Activated CD4-positive, CD25-positive, alpha-beta regulatory T cell treated with anti-CD3 and anti-CD28 coated beads, Interleukin-2, amount 50 U/mL, for 72 hours (primary cell): ENCODE measurements around the gene BIK.
A peak's percentile ranks its signal among the peaks of the same experiment; 100 is the strongest.
"Not testable (repeated sequence)": the region's sequence is repeated elsewhere in the genome, so short reads cannot be mapped to it uniquely, and the experiment has no call there.

Experiments
- DNase-seq: peaks from one replicate; pipeline ENCODE4 v3.0.0; 2021

Gene BIK

DNA sequence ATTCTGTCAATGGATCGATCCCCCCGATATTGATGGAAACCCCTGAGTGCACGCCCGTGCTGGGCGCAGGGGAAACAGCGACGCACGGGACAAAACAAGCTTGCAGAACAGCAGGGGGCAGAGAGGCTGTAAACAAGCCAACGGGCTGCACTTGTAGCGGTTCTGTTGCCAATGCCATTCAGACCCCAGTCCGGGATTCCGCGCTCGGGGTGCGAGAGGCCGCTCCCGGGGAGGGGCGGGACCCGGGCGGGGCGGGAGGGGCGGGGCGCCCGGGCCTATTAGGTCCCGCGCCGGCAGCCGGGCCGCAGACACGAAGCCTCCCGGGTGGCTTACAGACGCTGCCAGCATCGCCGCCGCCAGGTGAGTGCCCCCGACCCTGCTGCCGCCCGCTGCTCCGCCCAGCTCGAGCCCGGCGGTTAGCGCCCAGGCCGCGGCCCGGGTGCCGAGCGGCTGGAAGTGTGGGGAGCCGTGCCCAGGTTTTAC lies at the start of gene BIK:
Gene BIK, plus strand, starts transcription at position 307 of the 483 bp plus-strand sequence. CDS start 13,273 bp downstream, outside the sequence.
- DNase-seq = peak; percentile 40

- DNase-seq = no peak
These were observed 44.4 kb upstream of the BIK start for GRCh38 chr22:43066134-43066533.

DNA sequence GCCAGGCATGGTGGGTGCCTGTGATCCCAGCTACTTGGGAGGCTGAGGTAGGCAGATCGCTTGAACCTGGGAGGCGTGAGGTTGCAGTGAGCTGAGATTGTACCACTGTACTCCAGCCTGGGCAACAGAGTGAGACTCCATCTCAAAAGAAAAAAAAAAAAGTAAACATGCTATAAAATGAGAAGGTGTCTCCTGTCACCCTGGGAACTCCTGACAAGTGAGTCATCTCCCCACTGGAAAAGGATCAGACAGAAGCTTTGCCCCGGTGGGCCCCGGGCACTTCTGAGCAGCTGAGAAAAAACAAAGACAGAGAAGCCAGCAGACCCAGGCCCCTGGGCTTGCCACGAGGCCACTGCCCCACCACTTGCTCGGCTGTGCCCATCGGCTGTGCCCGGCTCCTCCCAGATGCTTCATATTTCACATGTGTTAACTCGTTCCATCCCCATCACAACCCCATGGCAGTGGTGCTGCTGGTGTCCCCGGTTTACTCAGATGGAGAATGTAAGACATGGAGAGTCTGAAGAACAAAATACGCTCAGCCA lies 43.6 kb upstream of the BIK start:
- no peak for DNase-seq

- no peak for DNase-seq
These were observed 33.3 kb upstream of the BIK start for GRCh38 chr22:43077121-43077877.

- DNase-seq = no peak
These were observed 32.0 kb upstream of the BIK start for GRCh38 chr22:43078522-43078921.

GRCh38 chr22:43079742-43080141 lies 30.8 kb upstream of the BIK start:
- no peak for DNase-seq

GRCh38 chr22:43080616-43081015 lies 29.9 kb upstream of the BIK start:
- no peak for DNase-seq

DNA sequence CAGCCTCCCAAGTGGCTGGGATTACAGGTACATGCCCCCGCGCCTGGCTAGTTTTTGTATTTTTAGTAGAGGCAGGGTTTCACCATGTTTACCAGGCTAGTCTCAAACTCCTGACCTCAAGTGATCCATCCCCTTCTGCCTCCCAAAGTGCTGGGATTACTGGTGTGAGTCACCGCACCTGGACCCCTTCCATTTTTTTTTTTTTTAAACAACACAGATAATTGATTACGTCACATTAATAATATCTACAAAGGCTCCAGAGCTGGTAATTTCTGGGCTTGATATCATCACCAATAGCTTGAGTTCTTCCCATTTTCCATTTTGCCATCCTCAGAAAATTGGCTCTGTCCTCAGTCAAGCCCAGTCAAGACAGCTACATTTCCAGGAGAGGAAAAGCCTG lies 28.6 kb upstream of the BIK start:
- DNase-seq = no peak

DNA sequence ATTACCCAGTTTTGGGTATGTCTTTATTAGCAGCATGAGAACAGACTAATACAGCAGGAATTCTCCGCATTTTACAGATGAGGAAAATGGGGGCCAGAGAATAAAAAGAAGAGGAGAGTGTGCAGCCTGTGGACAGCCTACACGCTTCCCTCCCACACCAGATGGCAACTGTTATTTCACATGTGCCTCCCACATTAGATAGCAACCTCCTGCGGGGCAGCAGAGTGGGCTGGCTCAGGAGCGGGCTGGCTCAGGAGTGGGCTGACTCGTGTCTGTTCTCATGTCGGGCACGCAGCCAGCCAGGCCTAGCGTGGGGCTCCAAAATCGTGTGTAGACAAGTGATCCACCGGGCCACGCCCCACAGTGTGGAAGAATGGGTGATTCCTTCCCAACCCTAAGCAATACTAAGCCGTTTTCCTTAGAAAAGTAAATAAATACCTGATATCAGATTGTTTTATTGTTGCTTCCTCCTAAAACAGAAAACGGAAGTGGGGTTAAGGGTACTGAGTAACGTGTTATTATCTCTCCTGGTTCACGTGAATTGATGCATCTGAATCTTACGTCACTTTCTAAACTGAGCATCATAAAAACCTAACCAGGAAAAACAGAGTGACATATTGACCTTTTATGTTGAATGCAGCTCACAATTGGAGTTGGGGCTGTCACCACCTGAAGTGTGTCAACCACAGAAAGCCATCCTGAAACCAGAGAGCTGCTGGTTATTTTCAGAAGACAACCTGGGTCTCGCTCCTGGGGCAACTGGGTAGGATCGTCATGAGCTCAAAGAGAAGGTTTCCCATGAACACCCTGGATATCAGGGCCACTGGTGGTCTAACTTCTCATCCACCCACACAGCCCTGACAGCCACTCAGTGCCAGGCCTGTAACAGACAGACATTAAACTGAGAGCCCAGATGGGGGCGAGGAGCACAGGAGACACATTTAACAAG lies 24.6 kb upstream of the BIK start:
- DNase-seq = no peak

GRCh38 chr22:43088627-43088983 lies 21.9 kb upstream of the BIK start:
- DNase-seq = peak; percentile 33

- peak; percentile 92 for DNase-seq
These were observed 21.4 kb upstream of the BIK start, which contains the start of gene TTLL1 for GRCh38 chr22:43088984-43089717. Gene TTLL1 (minus strand): TSS chr22:43089391. CDS start chr22:43075586, 13,805 bp downstream.

DNA sequence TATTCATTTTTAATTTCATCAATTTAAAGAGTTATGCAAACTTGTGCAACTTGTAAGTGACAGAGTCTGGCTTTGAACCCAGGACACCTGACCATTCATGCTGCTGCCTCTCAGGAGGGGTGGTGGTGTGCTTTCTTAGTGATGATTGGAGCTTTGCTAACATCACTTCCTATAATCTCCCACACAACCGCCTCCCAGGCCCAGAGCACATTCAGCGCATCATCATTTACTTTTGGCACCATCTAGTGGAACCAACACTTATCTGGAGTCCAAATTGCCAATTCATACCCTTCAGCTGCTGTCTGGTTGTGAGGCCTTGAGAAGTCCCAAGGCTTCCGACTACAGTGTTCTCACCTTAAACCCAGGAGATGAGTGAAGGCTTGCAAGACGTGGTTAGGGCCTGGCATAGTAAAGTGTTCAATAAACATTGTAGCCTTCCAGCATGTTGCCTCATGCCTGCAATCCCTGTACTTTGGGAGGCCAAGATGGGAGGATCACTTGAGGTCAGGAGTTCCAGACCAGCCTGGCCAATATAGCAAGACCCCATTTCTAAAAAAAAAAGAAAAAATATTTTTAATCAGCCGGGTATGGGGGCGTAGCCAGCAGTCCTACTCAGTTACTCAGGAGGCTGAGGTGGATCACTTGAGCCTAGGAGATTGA lies 20.3 kb upstream of the BIK start:
- no peak for DNase-seq

GRCh38 chr22:43092085-43092484 lies 18.5 kb upstream of the BIK start:
- no peak for DNase-seq

- DNase-seq = no peak
These were observed 16.5 kb upstream of the BIK start for GRCh38 chr22:43094085-43094484.

GRCh38 chr22:43094551-43094950 lies 16.0 kb upstream of the BIK start:
- DNase-seq = no peak

DNA sequence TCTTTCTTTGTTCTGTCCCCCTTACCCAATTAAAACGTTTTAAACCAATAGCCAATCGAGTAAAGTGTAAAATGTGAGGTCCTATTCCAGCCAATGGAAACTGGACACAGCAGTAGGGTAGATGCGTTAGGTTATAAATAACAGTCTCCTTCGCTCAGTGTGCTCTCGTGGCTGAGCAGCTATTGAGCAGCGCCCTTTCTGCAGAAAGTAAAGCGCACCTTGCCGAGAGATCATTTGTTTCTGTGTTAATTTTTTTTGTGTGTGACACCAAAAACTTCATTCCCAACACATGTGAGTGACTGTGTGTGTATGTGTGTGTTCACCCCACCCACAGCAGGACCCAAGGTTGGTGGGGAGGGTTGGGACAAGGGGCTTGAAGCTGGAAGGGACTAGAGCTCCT lies 14.1 kb upstream of the BIK start:
- DNase-seq = no peak

- DNase-seq = no peak
These were observed 12.2 kb upstream of the BIK start for GRCh38 chr22:43098356-43098755.

GRCh38 chr22:43099095-43099494 lies 11.5 kb upstream of the BIK start:
- DNase-seq = no peak

DNA sequence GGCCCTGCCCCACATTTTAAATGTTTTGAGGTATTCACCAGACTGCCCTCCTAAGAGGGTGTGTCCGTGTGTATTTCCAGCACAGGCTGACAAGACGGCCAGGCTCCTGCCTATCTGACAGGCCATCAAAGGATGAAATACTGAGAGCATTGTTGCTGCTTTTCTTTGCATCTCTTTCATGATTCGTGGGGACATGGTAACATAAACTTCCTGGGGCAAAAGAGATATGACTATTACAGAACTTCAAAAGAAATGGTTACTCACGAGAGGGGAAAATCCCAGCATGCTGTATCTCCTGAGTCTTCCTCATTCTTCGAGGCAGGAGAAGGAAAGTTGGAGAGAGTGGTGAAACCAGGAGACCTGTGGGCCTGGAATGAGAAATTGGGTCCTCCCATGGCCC lies 10.3 kb upstream of the BIK start:
- no peak for DNase-seq

DNA sequence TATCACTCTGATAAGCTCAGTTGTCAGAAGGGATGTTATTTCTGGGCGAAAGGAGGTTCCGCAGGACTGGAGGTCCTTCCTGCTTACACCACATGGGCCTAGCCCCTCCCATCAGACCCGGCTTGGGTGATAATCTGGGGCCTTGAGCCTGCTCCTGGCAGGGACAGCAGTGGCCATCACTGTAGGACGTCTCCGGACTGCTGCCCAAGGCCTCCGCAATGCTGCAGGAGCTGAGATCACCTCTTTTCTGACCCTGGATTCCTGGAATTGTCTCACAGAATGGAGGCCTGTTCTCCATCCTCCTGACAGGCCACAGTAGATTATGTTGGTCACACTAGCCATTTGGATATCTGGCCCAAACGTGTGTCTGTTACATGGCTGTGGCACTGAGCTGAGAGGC lies 9.2 kb upstream of the BIK start:
- DNase-seq = no peak

- peak; percentile 37 for DNase-seq
These were observed 6.4 kb upstream of the BIK start for GRCh38 chr22:43104056-43104625.

GRCh38 chr22:43104950-43105349 lies 5.6 kb upstream of the BIK start:
- DNase-seq = not testable (repeated sequence)
